HepG2 (cell line): ENCODE results near the gene FLRT2. TPM values are rescaled to one million over a fixed set of nuclear protein-coding genes. Genes with fewer than 3 reads are reported as not detected.

Source experiments
- ATAC-seq: fragments of 200-7000 bp; cut with Tn5 transposase; 3 replicates; pipeline ENCODE4 v1.9.1; 2020; ENCODE audit warnings: mild to moderate bottlenecking, moderate library complexity
- BruUV-seq: library from RNA; stranded (reverse); fragments of 400-500 nt; replicated peaks from 2 replicates; lab custom pipeline; 2021; lab: Mats Ljungman, UMichigan
- CTCF ChIA-PET: fragments of 300-600 bp; formaldehyde crosslinking; extraction: SDS; loops from one replicate; lab custom pipeline; 2021; ENCODE audit warnings: low total read pairs, inconsistent platforms, low intra/inter-chr PET ratio; lab: Yijun Ruan, JAX
- POLR2A ChIA-PET: fragments of 350-600 bp; sonication (Branson Sonifier 250); formaldehyde crosslinking; loops from one replicate; lab custom pipeline; 2020; ENCODE audit warnings: antibody characterized with exemption, inconsistent platforms; lab: Yijun Ruan, JAX
- DNase-seq: peaks from one replicate; pipeline ENCODE4 v3.0.0-alpha.2; 2015; ENCODE audit warnings: low spot score
- FAIRE-seq: peaks from 3 replicates; lab custom pipeline; 2011; peaks lifted over from hg19 to GRCh38; lab: Jason Lieb, UNC
- H2AFZ ChIP-seq: one replicate; pipeline ENCODE4 v1.6.1; 2011; ENCODE audit warnings: low read length, inconsistent platforms
- H3K27ac ChIP-seq: fragments of 300-600 bp; 3 replicates; pipeline ENCODE4 v1.8.0; 2011; ENCODE audit warnings: mixed run types, mild to moderate bottlenecking, mixed read lengths, low read length, inconsistent platforms; ENCODE audit not compliant: insufficient read depth; ENCODE audit errors: extremely low read length
- H3K27me3 ChIP-seq, 2 experiments: fragments of 200-600 bp in 1 of 2; 2 replicates in 1 of 2; 3 replicates in 1 of 2; pipeline versions ENCODE4 v1.6.0 to v1.8.0; 2011; ENCODE audit warnings: low read length in 2 of 2, mild to moderate bottlenecking in 2 of 2, moderate library complexity in 2 of 2, inconsistent platforms in 1 of 2; ENCODE audit not compliant: insufficient read depth in 2 of 2, control insufficient read depth in 1 of 2
- H3K36me3 ChIP-seq, 2 experiments: fragments of 200-600 bp in 1 of 2; replicated peaks in 1 of 2; 2 replicates in 1 of 2; 3 replicates in 1 of 2; pipeline versions ENCODE4 v1.5.1 to v1.8.0; 2011; ENCODE audit warnings: low read length in 2 of 2, inconsistent platforms in 1 of 2; ENCODE audit not compliant: insufficient read depth in 2 of 2, control insufficient read depth in 1 of 2
- H3K4me1 ChIP-seq: 2 replicates; pipeline ENCODE4 v1.5.1; 2012; ENCODE audit warnings: low read length, inconsistent platforms; ENCODE audit not compliant: insufficient read depth
- H3K4me2 ChIP-seq: 2 replicates; pipeline ENCODE4 v1.6.0; 2011; ENCODE audit warnings: low read depth, low read length, inconsistent platforms
- H3K4me3 ChIP-seq, 3 experiments: fragments of 200-600 bp in 1 of 3; sonication (generic), shearing (Covaris generic) in 1 of 3; replicated peaks in 1 of 3; 2 replicates each; pipeline ENCODE4 v1.5.1; 2011 to 2016; ENCODE audit warnings: low read length in 3 of 3, inconsistent platforms in 2 of 3, low read depth in 2 of 3, mild to moderate bottlenecking in 2 of 3, control low read depth in 1 of 3, mixed read lengths in 1 of 3; ENCODE audit not compliant: insufficient read depth in 1 of 3
- H3K79me2 ChIP-seq: one replicate; pipeline ENCODE4 v1.6.1; 2011; ENCODE audit warnings: low read length, inconsistent platforms; ENCODE audit not compliant: insufficient read depth
- H3K9ac ChIP-seq: 2 replicates; pipeline ENCODE4 v1.6.0; 2011; ENCODE audit warnings: mild to moderate bottlenecking, low read depth, low read length, inconsistent platforms; ENCODE audit not compliant: insufficient read depth
- H3K9me3 ChIP-seq: 2 replicates; pipeline ENCODE4 v1.5.1; 2012; ENCODE audit warnings: mild to moderate bottlenecking, low read length
- H4K20me1 ChIP-seq: 2 replicates; pipeline ENCODE4 v1.6.0; 2011; ENCODE audit warnings: inconsistent platforms, mild to moderate bottlenecking, low read length, moderate library complexity; ENCODE audit not compliant: insufficient read depth
- HMGA1 ChIP-seq: sonication (generic); formaldehyde crosslinking; conservative IDR thresholded peaks from 2 replicates; pipeline ENCODE4 v1.4.0; 2020; ENCODE audit warnings: missing genetic modification reagents
- MAFF ChIP-seq: IDR thresholded peaks from 2 replicates; pipeline ENCODE4 v1.6.1; 2011; ENCODE audit warnings: low read depth, low read length, improper control_type of control experiment
- MAFK ChIP-seq, 2 experiments: IDR thresholded peaks in 1 of 2; conservative IDR thresholded peaks in 1 of 2; 2 replicates each; pipeline ENCODE4 v1.6.1; 2011; ENCODE audit warnings: improper control_type of control experiment in 2 of 2, low read length in 2 of 2
- NFIC ChIP-seq: IDR thresholded peaks from 2 replicates; pipeline ENCODE4 v1.6.1; 2012; ENCODE audit warnings: mild to moderate bottlenecking, low read length, inconsistent platforms
- RBM39 ChIP-seq: fragments of 200-400 bp; formaldehyde crosslinking; IDR thresholded peaks from one replicate; pipeline ENCODE4 v1.6.1; 2018; ENCODE audit warnings: antibody characterized with exemption, mild to moderate bottlenecking, low read depth, low read length; ENCODE audit not compliant: poor library complexity, severe bottlenecking
- SAP130 ChIP-seq: IDR thresholded peaks from 2 replicates; pipeline ENCODE4 v1.6.1; 2016; ENCODE audit warnings: low read depth
- ZFP82 ChIP-seq: sonication (generic); formaldehyde crosslinking; IDR thresholded peaks from 2 replicates; pipeline ENCODE4 v1.5.1; 2020; ENCODE audit warnings: mild to moderate bottlenecking, missing genetic modification reagents, borderline replicate concordance
- ZNF672 ChIP-seq: sonication (generic); formaldehyde crosslinking; IDR thresholded peaks from 2 replicates; pipeline ENCODE4 v1.8.1; 2022; ENCODE audit warnings: missing genetic modification reagents
- WGBS: methylation state at CpG from one replicate; pipeline ENCODE4 v1.1.6; 2017; ENCODE audit warnings: low lambda C conversion rate; 5-methylcytosine and 5-hydroxymethylcytosine counted together
- in situ Hi-C: cut with HindIII; loops from 2 replicates; pipeline ENCODE4 v1.10.0; 2017; ENCODE audit warnings: low pct_unique_long_range_greater_than_20kb; ENCODE audit not compliant: extremely low pct_ligation_motif_present
- intact Hi-C: fragments of 100-400 bp; cut with micrococcal nuclease; formaldehyde crosslinking; loops from one replicate; pipeline ENCODE4 v1.10.0; 2022; ENCODE audit not compliant: unreplicated experiment
- polyA plus RNA-seq, 8 experiments: library from polyadenylated mRNA; depleted of rRNA in 3 of 8; stranded (reverse) in 7 of 8; unstranded in 1 of 8; fragments of >200 nt; fragmentation: Illumina TruSeq in 4 of 8; extraction: Trizol in 4 of 8; gene quantifications; 2 replicates each; pipeline versions ENCODE4 v1.2.1 to v1.2.3, GENCODE V29; 2011 to 2016; ENCODE audit warnings: low read depth in 4 of 8, missing spikeins in 1 of 8, mixed read lengths in 1 of 8; ENCODE audit not compliant: insufficient read depth in 1 of 8
- total RNA-seq, 5 experiments: library from RNA; depleted of rRNA; stranded (reverse); fragments of >200 nt; fragmentation: Illumina TruSeq; extraction: Trizol; gene quantifications; 2 replicates each; pipeline ENCODE4 v1.2.3, GENCODE V29; 2016; ENCODE audit warnings: low read depth in 1 of 5
- TF ChIP-seq, protein P1 (sequence below): sonication (generic); formaldehyde crosslinking; IDR thresholded peaks from 2 replicates; pipeline ENCODE4 v1.4.0; 2020; ENCODE audit warnings: missing genetic modification reagents, mild to moderate bottlenecking, borderline replicate concordance
- TF ChIP-seq, protein P2 (sequence below): IDR thresholded peaks from 2 replicates; pipeline ENCODE4 v1.6.1; 2016; ENCODE audit warnings: low read depth, borderline replicate concordance
- TF ChIP-seq, protein P3 (sequence below): sonication (generic); formaldehyde crosslinking; IDR thresholded peaks from 2 replicates; pipeline ENCODE4 v1.5.0; 2020; ENCODE audit warnings: missing genetic modification reagents

Gene FLRT2
- total and polyA plus RNA-seq, 2 of the 13 experiments (the other 11 are each of a cell fraction or from before 2014, with no cell fraction given) = not detected

DNA sequence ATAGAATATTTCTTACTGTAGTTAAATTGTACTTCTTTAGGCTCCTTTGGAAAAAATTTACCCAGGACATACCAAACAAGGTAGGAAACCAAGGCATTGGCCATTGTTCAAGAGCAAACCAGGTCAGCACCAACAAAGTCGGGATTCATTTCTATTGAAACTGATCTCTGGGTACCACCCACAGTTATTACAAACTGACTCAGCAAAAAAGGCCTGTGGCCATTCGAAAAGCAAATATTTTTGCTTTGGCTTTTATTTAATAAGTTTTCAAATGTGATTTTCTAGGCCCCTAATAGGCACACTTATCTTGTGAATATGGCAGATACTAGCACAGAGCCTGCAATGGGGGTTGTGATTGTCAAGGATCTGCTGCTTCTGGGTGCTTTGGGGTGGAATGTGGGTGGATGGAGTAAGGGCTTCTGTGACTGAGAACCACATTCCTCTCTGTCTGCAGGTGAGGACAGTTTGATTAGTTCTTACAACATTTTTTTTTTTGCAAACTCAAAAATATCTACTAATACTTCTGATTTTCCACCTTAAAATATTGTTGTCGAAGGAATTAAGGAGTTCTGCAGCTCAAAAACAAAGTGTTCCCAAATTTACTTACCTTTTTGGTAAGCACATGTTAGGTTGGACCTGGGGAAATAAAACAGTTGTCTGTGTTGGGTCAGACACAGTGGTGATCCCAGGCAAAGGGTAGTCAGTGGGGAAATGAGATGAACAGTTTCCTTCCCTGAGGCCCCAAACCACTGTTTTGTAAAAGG, 45.1 kb downstream of the FLRT2 start:
- H3K4me1 ChIP-seq = no peaks in the 10 kb centered on the region
- peaks cover 5% of the 10 kb centered on the region; the same call in 1 of the 2 replicates for H3K9me3 ChIP-seq
- no peak overlapping the region for H3K4me3 ChIP-seq
- 0% methylated on average over 3 of the region's 3 CpGs for WGBS
- no peak overlapping the region for H3K9ac ChIP-seq
- no peak overlapping the region for H2AFZ ChIP-seq
- no peaks in the 10 kb centered on the region for H3K79me2 ChIP-seq
- in situ Hi-C loops (no loop called here), intact Hi-C loops (no loop called here)
- H4K20me1 ChIP-seq = no peaks in the 10 kb centered on the region
- no peak overlapping the region for H3K27ac ChIP-seq
- H3K27me3 ChIP-seq = no peaks in the 10 kb centered on the region
- DNase-seq (no peak), ATAC-seq (no peak), FAIRE-seq (no peak)
- POLR2A ChIA-PET = no interaction called here
- CTCF ChIA-PET = no interaction called here
- H3K36me3 ChIP-seq = no peaks in the 10 kb centered on the region
- BruUV-seq = no TSS peak
- no peak overlapping the region for H3K4me2 ChIP-seq
- TF ChIP-seq ZNF672 (CRISPR knock-in tag) = no peak
- TF ChIP-seq MAFK (conservative IDR thresholded peaks at IDR 0.05 in 1 of 2, IDR thresholded peaks at IDR 0.05 in 1 of 2; ENCODE audit: low read length in 2 of 2) = peak; percentile 71 to 91
- TF ChIP-seq MAFF = peak; percentile 80

DNA sequence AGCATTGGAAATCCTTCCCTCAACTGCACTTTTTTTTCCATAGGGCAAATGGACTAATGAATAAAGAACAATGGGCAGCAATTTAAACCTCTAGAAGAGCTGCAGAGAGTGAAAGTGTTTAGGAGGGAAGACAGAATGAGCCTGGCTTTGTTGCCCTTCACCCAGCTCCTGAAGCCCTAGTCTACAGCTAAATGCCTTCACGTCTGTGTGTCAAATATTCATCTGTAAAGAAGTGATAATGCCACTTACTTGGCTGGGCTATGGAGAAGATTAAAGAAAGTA, 45.6 kb downstream of the FLRT2 start:
- no peak overlapping the region for H3K27ac ChIP-seq
- WGBS = 0% methylated on average over 1 of the region's 1 CpG
- ChIA-PET POLR2A (no interaction called here), CTCF (no interaction called here)
- DNase-seq = no peak
- H3K4me2 ChIP-seq = no peak overlapping the region
- no peak for FAIRE-seq
- no peaks in the 10 kb centered on the region for H3K4me1 ChIP-seq
- peaks cover 5% of the 10 kb centered on the region; the same call in 1 of the 2 replicates for H3K9me3 ChIP-seq
- no peaks in the 10 kb centered on the region for H3K36me3 ChIP-seq
- intact Hi-C loops (no loop called here), in situ Hi-C loops (no loop called here)
- H3K9ac ChIP-seq = no peak overlapping the region
- H2AFZ ChIP-seq = no peak overlapping the region
- BruUV-seq = no TSS peak
- no peaks in the 10 kb centered on the region for H3K27me3 ChIP-seq
- H4K20me1 ChIP-seq = no peaks in the 10 kb centered on the region
- ATAC-seq = no peak
- H3K79me2 ChIP-seq = no peaks in the 10 kb centered on the region
- no peak overlapping the region for H3K4me3 ChIP-seq
- TF ChIP-seq ZFP82 (CRISPR knock-in tag) (no peak), NFIC (no peak), RBM39 (no peak), HMGA1 (CRISPR knock-in tag) (no peak), SAP130 (CRISPR knock-in tag) (no peak)
- TF ChIP-seq, protein P1, sequence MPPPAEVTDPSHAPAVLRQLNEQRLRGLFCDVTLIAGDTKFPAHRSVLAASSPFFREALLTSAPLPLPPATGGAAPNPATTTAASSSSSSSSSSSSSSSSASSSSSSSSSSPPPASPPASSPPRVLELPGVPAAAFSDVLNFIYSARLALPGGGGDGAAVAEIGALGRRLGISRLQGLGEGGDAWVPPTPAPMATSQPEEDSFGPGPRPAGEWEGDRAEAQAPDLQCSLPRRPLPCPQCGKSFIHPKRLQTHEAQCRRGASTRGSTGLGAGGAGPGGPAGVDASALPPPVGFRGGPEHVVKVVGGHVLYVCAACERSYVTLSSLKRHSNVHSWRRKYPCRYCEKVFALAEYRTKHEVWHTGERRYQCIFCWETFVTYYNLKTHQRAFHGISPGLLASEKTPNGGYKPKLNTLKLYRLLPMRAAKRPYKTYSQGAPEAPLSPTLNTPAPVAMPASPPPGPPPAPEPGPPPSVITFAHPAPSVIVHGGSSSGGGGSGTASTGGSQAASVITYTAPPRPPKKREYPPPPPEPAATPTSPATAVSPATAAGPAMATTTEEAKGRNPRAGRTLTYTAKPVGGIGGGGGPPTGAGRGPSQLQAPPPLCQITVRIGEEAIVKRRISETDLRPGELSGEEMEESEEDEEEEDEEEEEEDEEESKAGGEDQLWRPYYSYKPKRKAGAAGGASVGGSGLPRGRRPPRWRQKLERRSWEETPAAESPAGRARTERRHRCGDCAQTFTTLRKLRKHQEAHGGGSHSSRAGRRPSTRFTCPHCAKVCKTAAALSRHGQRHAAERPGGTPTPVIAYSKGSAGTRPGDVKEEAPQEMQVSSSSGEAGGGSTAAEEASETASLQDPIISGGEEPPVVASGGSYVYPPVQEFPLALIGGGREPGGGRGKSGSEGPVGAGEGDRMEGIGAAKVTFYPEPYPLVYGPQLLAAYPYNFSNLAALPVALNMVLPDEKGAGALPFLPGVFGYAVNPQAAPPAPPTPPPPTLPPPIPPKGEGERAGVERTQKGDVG (CRISPR knock-in tag) = no peak
- TF ChIP-seq, protein P2, sequence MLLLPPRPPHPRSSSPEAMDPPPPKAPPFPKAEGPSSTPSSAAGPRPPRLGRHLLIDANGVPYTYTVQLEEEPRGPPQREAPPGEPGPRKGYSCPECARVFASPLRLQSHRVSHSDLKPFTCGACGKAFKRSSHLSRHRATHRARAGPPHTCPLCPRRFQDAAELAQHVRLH (CRISPR knock-in tag) = no peak
- TF ChIP-seq, protein P3, sequence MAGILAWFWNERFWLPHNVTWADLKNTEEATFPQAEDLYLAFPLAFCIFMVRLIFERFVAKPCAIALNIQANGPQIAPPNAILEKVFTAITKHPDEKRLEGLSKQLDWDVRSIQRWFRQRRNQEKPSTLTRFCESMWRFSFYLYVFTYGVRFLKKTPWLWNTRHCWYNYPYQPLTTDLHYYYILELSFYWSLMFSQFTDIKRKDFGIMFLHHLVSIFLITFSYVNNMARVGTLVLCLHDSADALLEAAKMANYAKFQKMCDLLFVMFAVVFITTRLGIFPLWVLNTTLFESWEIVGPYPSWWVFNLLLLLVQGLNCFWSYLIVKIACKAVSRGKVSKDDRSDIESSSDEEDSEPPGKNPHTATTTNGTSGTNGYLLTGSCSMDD = no peak
